ENCODE data around the gene CNTNAP5.

CNTNAP5 gene

GRCh38 chr2:124961132-124961531 is 936.0 kb downstream of the CNTNAP5 start:
- TF ChIP-seq CTCF (IDR thresholded peaks at IDR 0.05; ENCODE audit: control insufficient read depth, extremely low read depth, insufficient read depth): no peak
- no peak for DNase-seq (ENCODE audit: low read depth)
- no peak overlapping the region for H3K4me3 ChIP-seq (ENCODE audit: low read depth, low read length)
